Mesothelial cell of epicardium (in vitro differentiated cells): Measurements from ENCODE around the gene ZNRF1. TPM values are rescaled to one million over a fixed set of nuclear protein-coding genes. Genes with fewer than 3 reads are reported as not detected.

Experiments
- DNase-seq, 2 experiments: peaks; one replicate each; pipeline ENCODE4 v3.0.0; 2021; ENCODE audit warnings: low spot score in 2 of 2; ENCODE audit not compliant: unreplicated experiment in 2 of 2
- H3K27ac Mint-ChIP-seq: 2 replicates; pipeline ENCODE4 v1.8.0; 2021; ENCODE audit warnings: mixed read lengths
- H3K27me3 Mint-ChIP-seq: 2 replicates; pipeline ENCODE4 v1.8.0; 2021; ENCODE audit warnings: low read depth, mixed read lengths
- H3K36me3 Mint-ChIP-seq: 2 replicates; pipeline ENCODE4 v1.8.0; 2021; ENCODE audit warnings: mixed read lengths
- H3K4me1 Mint-ChIP-seq: 2 replicates; pipeline ENCODE4 v1.8.0; 2021; ENCODE audit warnings: mixed read lengths
- H3K4me3 Mint-ChIP-seq: 2 replicates; pipeline ENCODE4 v1.8.0; 2021; ENCODE audit warnings: mild to moderate bottlenecking, moderate library complexity, mixed read lengths
- H3K9me3 Mint-ChIP-seq: 2 replicates; pipeline ENCODE4 v1.8.0; 2021; ENCODE audit warnings: mixed read lengths
- CTCF ChIP-seq: fragments of 200-600 bp; sonication (generic); IDR thresholded peaks from one replicate; pipeline ENCODE4 v1.5.0; 2021; ENCODE audit warnings: antibody characterized with exemption; ENCODE audit not compliant: unreplicated experiment
- total RNA-seq: library from RNA; stranded (reverse); gene quantifications from 3 replicates; pipeline ENCODE4 v1.2.1, GENCODE V29; 2021

ZNRF1 gene
- total RNA-seq, 1 donor from 2014 or later = 52.9 TPM

- Mint-ChIP-seq H3K27ac (peak overlapping the region; percentile 81), H3K9me3 (peaks cover 4% of the 10 kb centered on the region), H3K4me1 (peaks cover 19% of the 10 kb centered on the region), H3K27me3 (no peaks in the 10 kb centered on the region), H3K4me3 (no peak overlapping the region), H3K36me3 (peaks cover 10% of the 10 kb centered on the region)
- no peak for DNase-seq
- TF ChIP-seq CTCF = no peak
Observed at GRCh38 chr16:75044800-75045361, 46.1 kb downstream of the ZNRF1 start.

- Mint-ChIP-seq H3K36me3 (peaks cover 12% of the 10 kb centered on the region), H3K9me3 (peaks cover 6% of the 10 kb centered on the region), H3K4me1 (peaks cover 19% of the 10 kb centered on the region), H3K27ac (peak overlapping the region; percentile 27), H3K27me3 (no peaks in the 10 kb centered on the region), H3K4me3 (no peak overlapping the region)
- TF ChIP-seq CTCF = no peak
- no peak for DNase-seq
Observed at GRCh38 chr16:75045424-75045823, 46.6 kb downstream of the ZNRF1 start.

GRCh38 chr16:75048054-75048453, 49.2 kb downstream of the ZNRF1 start:
- DNase-seq = no peak
- peaks cover 10% of the 10 kb centered on the region for H3K4me1 Mint-ChIP-seq
- H3K36me3 Mint-ChIP-seq = peaks cover 12% of the 10 kb centered on the region
- no peaks in the 10 kb centered on the region for H3K27me3 Mint-ChIP-seq
- no peak for TF ChIP-seq CTCF
- H3K9me3 Mint-ChIP-seq = peaks cover 6% of the 10 kb centered on the region
- no peak overlapping the region for H3K4me3 Mint-ChIP-seq
- peak overlapping the region; percentile 5 for H3K27ac Mint-ChIP-seq

- Mint-ChIP-seq H3K4me1 (peaks cover 5% of the 10 kb centered on the region), H3K4me3 (no peak overlapping the region), H3K27ac (no peak overlapping the region)
Observed at GRCh38 chr16:75048530-75048929, 49.7 kb downstream of the ZNRF1 start.

GRCh38 chr16:75052481-75053202, 53.8 kb downstream of the ZNRF1 start:
- Mint-ChIP-seq H3K36me3 (peaks cover 12% of the 10 kb centered on the region), H3K27me3 (no peaks in the 10 kb centered on the region), H3K4me3 (no peak overlapping the region), H3K27ac (no peak overlapping the region), H3K4me1 (peaks cover 12% of the 10 kb centered on the region), H3K9me3 (peaks cover 6% of the 10 kb centered on the region)
- DNase-seq = no peak
- TF ChIP-seq CTCF = no peak

More at GRCh38 chr16:75048530-75048929, 49.7 kb downstream of the ZNRF1 start:
- no peak for DNase-seq
- TF ChIP-seq CTCF = no peak
- peaks cover 12% of the 10 kb centered on the region for H3K36me3 Mint-ChIP-seq
- H3K9me3 Mint-ChIP-seq = peaks cover 6% of the 10 kb centered on the region
- no peaks in the 10 kb centered on the region for H3K27me3 Mint-ChIP-seq
